Gastrocnemius medialis (tissue), 4 donors: ENCODE results near the gene LDB3. TPM values are rescaled to one million over a fixed set of nuclear protein-coding genes. Genes with fewer than 3 reads are reported as not detected.

Experiments used
- ATAC-seq, 2 donors: fragments of 150-250 bp; one replicate each; pipeline ENCODE4 v1.9.1; 2016
- DNase-seq, 2 donors: peaks; one replicate each; pipeline ENCODE4 v3.0.0-alpha.2; 2019
- H3K27ac ChIP-seq, 4 donors: fragments of 200-600 bp; sonication (generic); 1 replicate in 1 of 4; 2 replicates in 3 of 4; pipeline ENCODE4 v1.5.1; 2016 to 2018; ENCODE audit warnings: mild to moderate bottlenecking in 2 of 4, moderate library complexity in 1 of 4
- H3K27me3 ChIP-seq, 3 donors: fragments of 200-600 bp; sonication (generic) in 2 of 3; 1 replicate in 1 of 3; 2 replicates in 2 of 3; pipeline versions ENCODE4 v1.5.1 to v1.6.0; 2016 to 2019; ENCODE audit warnings: mild to moderate bottlenecking in 1 of 3, moderate library complexity in 1 of 3
- H3K36me3 ChIP-seq, 2 donors: fragments of 200-600 bp; sonication (generic) in 1 of 2; one replicate each; pipeline ENCODE4 v1.5.1; 2017 to 2018
- H3K4me1 ChIP-seq, 2 donors: fragments of 200-600 bp; sonication (generic) in 1 of 2; one replicate each; pipeline ENCODE4 v1.5.1; 2016 to 2017; ENCODE audit warnings: mild to moderate bottlenecking in 2 of 2
- H3K4me3 ChIP-seq, 4 donors: fragments of 200-600 bp; sonication (generic) in 3 of 4; 1 replicate in 1 of 4; 2 replicates in 3 of 4; pipeline ENCODE4 v1.5.1; 2016 to 2019; ENCODE audit warnings: mild to moderate bottlenecking in 2 of 4
- H3K9me3 ChIP-seq, 3 donors: fragments of 200-600 bp; sonication (generic) in 2 of 3; 1 replicate in 1 of 3; 2 replicates in 2 of 3; pipeline ENCODE4 v1.5.1; 2016 to 2019
- CTCF ChIP-seq, 5 experiments: fragments of 450-650 bp in 3 of 5; fragments of 200-600 bp in 2 of 5; sonication (generic) in 2 of 5; IDR thresholded peaks in 4 of 5; conservative IDR thresholded peaks in 1 of 5; 1 replicate in 4 of 5; 2 replicates in 1 of 5; pipeline ENCODE4 v1.5.1; 2016 to 2019; ENCODE audit warnings: antibody characterized with exemption in 5 of 5, mild to moderate bottlenecking in 3 of 5, moderate library complexity in 3 of 5
- POLR2A ChIP-seq, 2 donors: fragments of 450-650 bp; IDR thresholded peaks; one replicate each; pipeline ENCODE4 v1.6.1; 2017; ENCODE audit warnings: antibody characterized with exemption in 2 of 2, mild to moderate bottlenecking in 2 of 2, moderate library complexity in 2 of 2
- in situ Hi-C, 4 donors: fragments of 200-750 bp; cut with MboI; loops; one replicate each; pipeline versions ENCODE4 v1.15.0 to v1.8.0; 2017; ENCODE audit warnings: low sequenced_read_pairs in 4 of 4
- intact Hi-C: fragments of 100-400 bp; cut with DNase I; formaldehyde crosslinking; loops from one replicate; pipeline ENCODE4 v1.15.1; 2023; ENCODE audit warnings: low total_unique reads
- total RNA-seq, 4 donors: library from RNA; depleted of rRNA; stranded (reverse); fragments of >200 nt; gene quantifications; one replicate each; pipeline versions ENCODE4 v1.1.0 to v1.2.3, GENCODE V29; 2016

The LDB3 gene
- total RNA-seq, 4 donors from 2014 or later = 164 to 305 (median 227) TPM

GRCh38 chr10:86756511-86757112 lies 88.3 kb downstream of the LDB3 start, which contains the start of gene BMPR1A:
Gene BMPR1A, plus strand, starts transcription at chr10:86756619. Its CDS starts 119,400 bp downstream, at chr10:86876019.
- DNase-seq (peak in 1 of 2 donors; percentile 85), ATAC-seq (peak; percentile 15 to 25)
- in situ Hi-C loops (no loop called here), intact Hi-C loops (loop anchor here (1.0 to 5.0 kb wide), 4 partner anchors 89 to 338 kb away; partner anchors contain the start of genes GLUD1 and LDB3)
- Histone ChIP-seq H3K27ac (peak within 1 kb of the TSS; percentile 95 to 99 (median 98)), H3K4me1 (peaks cover 48 to 66% of the 10 kb centered on the region in 2 donors), H3K9me3 (no peaks in the 10 kb centered on the region), H3K36me3 (no peaks in the 10 kb centered on the region), H3K27me3 (no peaks in the 10 kb centered on the region), H3K4me3 (peak within 1 kb of the TSS; percentile 75 to 92 (median 84))
- TF ChIP-seq CTCF (IDR thresholded peaks at IDR 0.05 in 4 of 5, conservative IDR thresholded peaks at IDR 0.05 in 1 of 5) (no peak), POLR2A (IDR thresholded peaks at IDR 0.05) (no peak)

- ATAC-seq (peak in 1 of 2 donors; percentile 3), DNase-seq (peak; percentile 20 to 53)
- Histone ChIP-seq H3K36me3 (no peaks in the 10 kb centered on the region), H3K9me3 (no peaks in the 10 kb centered on the region), H3K4me1 (peaks cover 52 to 69% of the 10 kb centered on the region in 2 donors), H3K27me3 (no peaks in the 10 kb centered on the region), H3K27ac (peak overlapping the region; percentile 95 to 99 (median 98)), H3K4me3 (peak overlapping the region; percentile 72 to 91 (median 76))
- in situ Hi-C loops (no loop called here), intact Hi-C loops (loop anchor here (5.0 kb wide), 3 partner anchors 90 to 220 kb away; partner anchors contain the start of gene LDB3)
- TF ChIP-seq CTCF (IDR thresholded peaks at IDR 0.05 in 4 of 5, conservative IDR thresholded peaks at IDR 0.05 in 1 of 5) (peak in 2 of 5 experiments; percentile 22 to 41), POLR2A (IDR thresholded peaks at IDR 0.05) (no peak)
Measured at GRCh38 chr10:86757113-86757972, 89.0 kb downstream of the LDB3 start.

GRCh38 chr10:86758189-86759072 lies 90.1 kb downstream of the LDB3 start:
- H3K9me3 ChIP-seq = no peaks in the 10 kb centered on the region
- ATAC-seq = no peak
- no peaks in the 10 kb centered on the region for H3K27me3 ChIP-seq
- intact Hi-C loops (loop anchor here (5.0 kb wide), 3 partner anchors 91 to 221 kb away; partner anchors contain the start of gene LDB3), in situ Hi-C loops (no loop called here)
- TF ChIP-seq POLR2A (IDR thresholded peaks at IDR 0.05) = no peak
- TF ChIP-seq CTCF (IDR thresholded peaks at IDR 0.05 in 4 of 5, conservative IDR thresholded peaks at IDR 0.05 in 1 of 5) = no peak
- no peak for DNase-seq
- H3K4me1 ChIP-seq = peaks cover 45 to 63% of the 10 kb centered on the region in 2 donors
- H3K27ac ChIP-seq = peak overlapping the region; percentile 95 to 99 (median 98)
- H3K4me3 ChIP-seq = peak overlapping the region; percentile 72 to 91 (median 76)
- no peaks in the 10 kb centered on the region for H3K36me3 ChIP-seq

GRCh38 chr10:86759073-86759672 lies 90.9 kb downstream of the LDB3 start:
- TF ChIP-seq POLR2A (IDR thresholded peaks at IDR 0.05) (no peak), CTCF (IDR thresholded peaks at IDR 0.05 in 4 of 5, conservative IDR thresholded peaks at IDR 0.05 in 1 of 5) (no peak)
- intact Hi-C loops = loop anchor here (5.0 kb wide), 3 partner anchors 92 to 222 kb away; partner anchors contain the start of gene LDB3
- Histone ChIP-seq H3K4me3 (peak overlapping the region; percentile 72 to 91 (median 76)), H3K4me1 (peaks cover 38 to 57% of the 10 kb centered on the region in 2 donors), H3K9me3 (no peaks in the 10 kb centered on the region), H3K27ac (peak overlapping the region; percentile 95 to 99 (median 98)), H3K27me3 (no peaks in the 10 kb centered on the region), H3K36me3 (no peaks in the 10 kb centered on the region)
- in situ Hi-C loops = no loop called here
- no peak for ATAC-seq
- DNase-seq = no peak
